MCF 10A (cell line): ENCODE measurements around the gene ABR. TPM values are rescaled to one million over a fixed set of nuclear protein-coding genes. Genes with fewer than 3 reads are reported as not detected.
A peak's percentile ranks its signal among the peaks of the same experiment; 100 is the strongest.
"Not testable (repeated sequence)": the region's sequence is repeated elsewhere in the genome, so short reads cannot be mapped to it uniquely, and the experiment has no call there.

Source experiments
- BruUV-seq: library from RNA; stranded (reverse); fragments of 400-500 nt; replicated peaks from 2 replicates; lab custom pipeline; 2021; lab: Mats Ljungman, UMichigan
- CTCF ChIA-PET: fragments of 300-600 bp; sonication (Branson Sonifier 250); formaldehyde crosslinking; extraction: SDS; loops from one replicate; lab custom pipeline; 2021; ENCODE audit warnings: antibody characterized with exemption, inconsistent platforms; lab: Yijun Ruan, JAX
- POLR2A ChIA-PET: fragments of 300-600, 350-650 bp; sonication (Branson Sonifier 250); formaldehyde crosslinking; extraction: SDS; loops from one replicate; lab custom pipeline; 2020; ENCODE audit warnings: antibody characterized with exemption, inconsistent platforms; lab: Yijun Ruan, JAX
- DNase-seq: peaks from one replicate; pipeline ENCODE4 v3.0.0-alpha.2; 2018; ENCODE audit not compliant: unreplicated experiment
- H3K27ac Mint-ChIP-seq: one replicate; pipeline ENCODE4 v1.8.0; 2022; ENCODE audit warnings: mild to moderate bottlenecking, low read depth, mixed read lengths; ENCODE audit not compliant: unreplicated experiment
- H3K27me3 Mint-ChIP-seq: one replicate; pipeline ENCODE4 v1.8.0; 2022; ENCODE audit warnings: mixed read lengths; ENCODE audit not compliant: insufficient read depth, unreplicated experiment
- H3K36me3 Mint-ChIP-seq: one replicate; pipeline ENCODE4 v1.8.0; 2022; ENCODE audit warnings: mild to moderate bottlenecking, moderate library complexity, mixed read lengths; ENCODE audit not compliant: insufficient read depth, unreplicated experiment
- H3K4me1 Mint-ChIP-seq: one replicate; pipeline ENCODE4 v1.8.0; 2022; ENCODE audit warnings: mixed read lengths; ENCODE audit not compliant: insufficient read depth, unreplicated experiment
- H3K4me3 Mint-ChIP-seq: one replicate; pipeline ENCODE4 v1.8.0; 2022; ENCODE audit warnings: mild to moderate bottlenecking, moderate library complexity, mixed read lengths; ENCODE audit not compliant: unreplicated experiment
- H3K9me3 Mint-ChIP-seq: one replicate; pipeline ENCODE4 v1.8.0; 2022; ENCODE audit warnings: mixed read lengths; ENCODE audit not compliant: unreplicated experiment
- intact Hi-C: fragments of 100-400 bp; cut with micrococcal nuclease; formaldehyde crosslinking; loops from 2 replicates; pipeline ENCODE4 v1.14.1; 2022
- total RNA-seq: library from RNA; stranded (reverse); gene quantifications from 2 replicates; pipeline ENCODE4 v1.2.3, GENCODE V29; 2022
- TF ChIP-seq, protein P1 (sequence below): fragments of 200-600 bp; IDR thresholded peaks from one replicate; pipeline ENCODE4 v1.8.0; 2022; ENCODE audit warnings: antibody characterized with exemption, mild to moderate bottlenecking; ENCODE audit not compliant: unreplicated experiment

Gene ABR
- total RNA-seq, 1 experiment from 2014 or later, result 44.7 TPM

DNA sequence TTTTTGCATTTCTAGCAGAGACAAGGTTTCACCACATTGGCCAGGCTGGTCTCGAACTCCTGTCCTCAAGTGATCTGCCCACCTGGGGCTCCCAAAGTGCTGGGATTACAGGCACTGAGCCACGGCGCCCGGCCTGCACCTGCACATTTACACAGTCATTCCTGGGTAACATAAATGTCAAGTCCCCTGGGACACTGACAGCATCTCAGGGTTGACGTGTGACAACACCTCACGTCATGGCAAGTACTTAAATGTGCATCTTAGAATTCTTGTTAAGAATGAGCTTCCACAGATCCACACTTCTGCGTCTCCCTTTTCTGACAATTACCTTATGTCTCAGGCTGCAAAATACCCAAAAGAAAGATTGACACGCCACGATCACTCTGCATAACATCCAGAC is 80.5 kb downstream of the ABR start:
- CTCF ChIA-PET, result no interaction called here

DNA sequence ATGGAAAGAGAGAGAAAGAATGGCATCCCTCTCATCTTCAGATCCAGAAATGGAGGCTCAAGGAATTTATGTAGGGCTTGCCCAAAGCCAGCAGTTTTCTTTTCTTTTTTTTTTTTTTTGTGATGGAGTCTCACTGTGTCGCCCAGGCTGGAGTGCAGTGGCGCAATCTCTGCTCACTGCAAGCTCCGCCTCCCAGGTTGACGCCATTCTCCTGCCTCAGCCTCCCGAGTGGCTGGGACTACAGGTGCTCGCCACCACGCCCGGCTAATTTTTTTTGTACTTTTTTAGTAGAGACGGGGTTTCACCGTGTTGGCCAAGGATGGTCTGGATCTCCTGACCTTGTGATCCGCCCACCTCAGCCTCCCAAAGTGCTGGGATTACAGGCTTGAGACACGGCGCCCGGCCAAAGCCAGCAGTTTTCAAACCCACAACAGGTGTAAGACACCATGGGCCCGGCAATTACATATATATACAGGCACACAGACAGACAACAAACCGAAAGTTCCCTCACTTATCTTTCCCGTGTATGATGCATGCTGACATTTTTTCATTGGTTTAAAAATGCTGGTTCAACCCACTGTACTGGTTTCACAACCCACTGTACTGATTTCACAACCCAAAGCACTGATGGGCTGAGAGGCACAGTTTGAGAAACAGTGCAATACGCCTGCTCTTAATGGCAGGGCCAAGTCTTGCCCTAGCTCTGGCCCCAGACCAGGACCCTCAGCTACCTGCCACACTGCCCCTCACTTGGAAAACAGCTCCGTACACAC is 81.6 kb downstream of the ABR start:
- H3K27me3 Mint-ChIP-seq, BruUV-seq, intact Hi-C loops, H3K9me3 Mint-ChIP-seq, H3K4me1 Mint-ChIP-seq, H3K27ac Mint-ChIP-seq: not testable (repeated sequence)
- CTCF ChIA-PET, result interaction anchor here (1.1 kb wide), 1 partner anchor 42 kb away, joined by 3 read pairs; no protein-coding TSS in a partner anchor
- peak; percentile 84 for DNase-seq
- POLR2A ChIA-PET, result interaction anchor here (0.9 to 1.0 kb wide), 2 partner anchors 9 to 31 kb away, joined by 3 read pairs; no protein-coding TSS in a partner anchor
- H3K4me3 Mint-ChIP-seq, result peak overlapping the region; percentile 47
- peaks cover 41% of the 10 kb centered on the region for H3K36me3 Mint-ChIP-seq

More for the DNA sequence above, 80.5 kb downstream of the ABR start:
- peaks cover 37% of the 10 kb centered on the region for H3K36me3 Mint-ChIP-seq
- DNase-seq, result no peak
- H3K27me3 Mint-ChIP-seq, result no peaks in the 10 kb centered on the region
- no peaks in the 10 kb centered on the region for H3K9me3 Mint-ChIP-seq
- no peak overlapping the region for H3K4me3 Mint-ChIP-seq
- no peak overlapping the region for H3K27ac Mint-ChIP-seq
- H3K4me1 Mint-ChIP-seq, result peaks cover 4% of the 10 kb centered on the region
- intact Hi-C loops, result no loop called here
- POLR2A ChIA-PET, result interaction anchor here (0.6 to 1.0 kb wide), 2 partner anchors 32 to 66 kb away, joined by 3 read pairs; no protein-coding TSS in a partner anchor
- no TSS peak for BruUV-seq
- TF ChIP-seq, protein P1, sequence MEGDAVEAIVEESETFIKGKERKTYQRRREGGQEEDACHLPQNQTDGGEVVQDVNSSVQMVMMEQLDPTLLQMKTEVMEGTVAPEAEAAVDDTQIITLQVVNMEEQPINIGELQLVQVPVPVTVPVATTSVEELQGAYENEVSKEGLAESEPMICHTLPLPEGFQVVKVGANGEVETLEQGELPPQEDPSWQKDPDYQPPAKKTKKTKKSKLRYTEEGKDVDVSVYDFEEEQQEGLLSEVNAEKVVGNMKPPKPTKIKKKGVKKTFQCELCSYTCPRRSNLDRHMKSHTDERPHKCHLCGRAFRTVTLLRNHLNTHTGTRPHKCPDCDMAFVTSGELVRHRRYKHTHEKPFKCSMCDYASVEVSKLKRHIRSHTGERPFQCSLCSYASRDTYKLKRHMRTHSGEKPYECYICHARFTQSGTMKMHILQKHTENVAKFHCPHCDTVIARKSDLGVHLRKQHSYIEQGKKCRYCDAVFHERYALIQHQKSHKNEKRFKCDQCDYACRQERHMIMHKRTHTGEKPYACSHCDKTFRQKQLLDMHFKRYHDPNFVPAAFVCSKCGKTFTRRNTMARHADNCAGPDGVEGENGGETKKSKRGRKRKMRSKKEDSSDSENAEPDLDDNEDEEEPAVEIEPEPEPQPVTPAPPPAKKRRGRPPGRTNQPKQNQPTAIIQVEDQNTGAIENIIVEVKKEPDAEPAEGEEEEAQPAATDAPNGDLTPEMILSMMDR, result no peak

DNA sequence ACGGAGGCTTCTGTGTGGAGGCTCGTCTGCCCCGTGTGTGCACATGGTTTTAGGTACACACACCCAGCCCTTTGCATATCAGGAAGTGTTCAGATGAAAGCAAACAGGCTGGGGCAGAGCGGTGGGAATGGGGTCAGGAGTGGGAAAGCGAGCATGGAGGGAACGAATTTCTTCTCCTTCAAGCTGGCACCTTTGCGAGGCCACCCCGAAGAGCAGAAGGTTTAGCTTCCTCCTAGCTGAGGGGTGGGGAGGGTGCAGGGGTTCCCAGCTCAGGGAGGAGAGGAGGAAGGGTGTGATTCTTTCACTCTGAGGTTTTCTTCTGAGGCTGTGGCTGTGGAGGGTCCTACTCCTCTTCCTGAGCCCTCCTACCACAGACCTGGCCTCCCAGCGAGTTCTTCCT is 83.6 kb downstream of the ABR start:
- DNase-seq, result no peak
- no peaks in the 10 kb centered on the region for H3K27me3 Mint-ChIP-seq
- no peak overlapping the region for H3K27ac Mint-ChIP-seq
- peaks cover 4% of the 10 kb centered on the region for H3K4me1 Mint-ChIP-seq
- no peak overlapping the region for H3K4me3 Mint-ChIP-seq
- peaks cover 41% of the 10 kb centered on the region for H3K36me3 Mint-ChIP-seq
- no TSS peak for BruUV-seq
- intact Hi-C loops, result no loop called here
- ChIA-PET CTCF (no interaction called here), POLR2A (interaction anchor here (0.6 to 1.1 kb wide), 2 partner anchors 10 to 57 kb away, joined by 3 read pairs; no protein-coding TSS in a partner anchor)
- TF ChIP-seq, protein P1, result no peak
- H3K9me3 Mint-ChIP-seq, result no peaks in the 10 kb centered on the region

DNA sequence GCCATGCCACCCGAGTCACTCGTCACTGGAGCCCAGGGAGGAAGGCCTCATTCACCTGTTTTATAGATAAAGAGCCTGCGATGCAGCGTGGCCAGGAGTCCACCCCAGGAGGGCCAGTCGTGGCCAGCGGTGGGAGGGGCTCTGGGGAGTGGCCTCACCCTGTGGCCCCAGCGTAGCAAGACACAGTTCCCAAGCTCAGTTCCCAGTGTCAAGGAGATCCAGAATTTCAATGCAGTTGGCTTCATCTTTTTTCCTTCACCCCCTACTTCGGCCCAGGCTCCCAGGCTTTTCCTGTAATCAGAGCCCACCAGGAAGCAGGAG is 84.0 kb downstream of the ABR start:
- DNase-seq, result no peak
- Mint-ChIP-seq H3K27ac (no peak overlapping the region), H3K4me1 (peaks cover 4% of the 10 kb centered on the region), H3K4me3 (no peak overlapping the region), H3K27me3 (no peaks in the 10 kb centered on the region), H3K9me3 (no peaks in the 10 kb centered on the region), H3K36me3 (peaks cover 42% of the 10 kb centered on the region)
- ChIA-PET POLR2A (interaction anchor here (0.6 kb wide), 1 partner anchor 57 kb away, joined by 3 read pairs; no protein-coding TSS in a partner anchor), CTCF (no interaction called here)
- TF ChIP-seq, protein P1, result no peak
- intact Hi-C loops, result no loop called here
- BruUV-seq, result no TSS peak
